Activated naive CD4-positive, alpha-beta T cell treated with anti-CD3 and anti-CD28 coated beads, Interleukin-2, amount 50 U/mL, for 24 hours (primary cell): ENCODE results near the gene NRDC.

ENCODE experiments used
- H3K27ac Mint-ChIP-seq: one replicate; pipeline ENCODE4 v1.8.0; 2021; ENCODE audit warnings: mild to moderate bottlenecking, mixed read lengths
- H3K27me3 Mint-ChIP-seq: one replicate; pipeline ENCODE4 v1.8.0; 2021; ENCODE audit warnings: mixed read lengths
- H3K36me3 Mint-ChIP-seq: one replicate; pipeline ENCODE4 v1.8.0; 2021; ENCODE audit warnings: mixed read lengths
- H3K4me1 Mint-ChIP-seq: one replicate; pipeline ENCODE4 v1.8.0; 2021; ENCODE audit warnings: mixed read lengths
- H3K4me3 Mint-ChIP-seq: one replicate; pipeline ENCODE4 v1.8.0; 2021; ENCODE audit warnings: mild to moderate bottlenecking, mixed read lengths
- H3K9me3 Mint-ChIP-seq: one replicate; pipeline ENCODE4 v1.8.0; 2021; ENCODE audit warnings: mixed read lengths

The NRDC gene

DNA sequence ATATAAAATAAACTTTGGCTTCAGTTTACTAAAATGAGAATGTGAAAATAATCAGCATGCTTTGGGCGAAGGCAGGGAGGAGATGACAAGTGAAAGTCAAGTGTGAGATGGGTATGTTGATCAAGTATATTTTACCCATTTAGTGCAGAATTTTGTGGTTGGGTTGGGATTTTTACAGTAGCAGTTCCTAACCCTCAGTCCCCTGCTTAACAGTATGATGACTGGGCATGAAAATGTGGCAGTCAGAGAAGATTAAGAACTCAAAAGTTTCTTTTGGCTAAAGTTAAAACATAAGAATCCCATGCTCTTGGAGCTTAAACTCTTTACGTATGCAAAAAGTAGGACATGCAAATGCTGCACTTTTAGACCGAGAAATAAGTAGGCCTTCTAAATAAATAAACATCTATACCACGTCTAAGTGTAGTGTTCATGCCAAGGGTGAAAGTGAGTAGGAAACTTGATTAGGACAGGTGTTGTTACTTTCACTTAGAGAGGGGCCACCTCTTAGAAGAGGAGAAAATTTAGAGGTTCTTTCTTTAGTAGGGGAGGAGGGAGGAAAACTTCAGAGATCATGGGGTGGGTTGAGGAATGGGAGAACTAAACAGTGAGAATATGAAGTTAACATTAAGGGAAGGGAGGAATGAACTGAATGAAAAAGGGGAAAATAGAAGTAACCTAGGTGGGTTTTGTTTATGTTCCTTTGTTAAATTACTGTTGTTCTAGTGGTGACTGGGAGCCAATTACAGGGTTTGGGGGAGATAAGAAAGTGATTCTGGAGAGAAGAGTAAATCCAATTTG is 133.8 kb downstream of the NRDC start:
- Mint-ChIP-seq H3K4me3 (no peak overlapping the region), H3K27ac (peak overlapping the region; percentile 31), H3K27me3 (no peaks in the 10 kb centered on the region), H3K4me1 (peaks cover 28% of the 10 kb centered on the region), H3K9me3 (no peaks in the 10 kb centered on the region), H3K36me3 (peaks cover 11% of the 10 kb centered on the region)

DNA sequence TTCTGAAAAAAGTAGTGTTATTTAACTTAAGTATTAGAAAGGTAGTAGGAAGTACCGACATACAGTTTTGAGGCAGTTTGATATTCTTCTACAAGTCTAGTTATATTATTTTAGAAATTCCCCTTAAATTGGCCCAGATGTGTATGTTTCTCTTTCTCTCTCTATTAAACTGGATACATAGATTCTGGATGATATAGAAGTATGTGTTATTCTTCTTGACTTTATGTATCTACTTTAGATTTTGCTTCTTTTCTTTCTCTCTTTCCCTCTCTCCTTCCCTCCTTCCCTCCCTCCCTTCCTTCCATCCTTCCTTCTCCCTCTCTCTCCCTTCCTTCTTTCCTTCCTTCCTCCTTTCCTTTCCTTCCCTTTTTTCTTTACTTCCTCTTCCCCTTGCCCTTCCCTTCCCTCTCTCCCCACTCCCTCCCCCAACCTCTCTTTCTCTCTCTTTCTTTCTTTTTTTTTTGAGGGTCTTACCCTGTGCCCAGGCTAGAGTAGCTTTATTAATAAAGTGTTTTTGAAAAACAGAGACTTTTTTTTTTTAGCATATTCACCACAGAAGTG is 137.3 kb downstream of the NRDC start:
- Mint-ChIP-seq H3K9me3 (no peaks in the 10 kb centered on the region), H3K4me1 (peaks cover 49% of the 10 kb centered on the region), H3K4me3 (no peak overlapping the region), H3K27me3 (no peaks in the 10 kb centered on the region), H3K27ac (no peak overlapping the region), H3K36me3 (peaks cover 6% of the 10 kb centered on the region)

DNA sequence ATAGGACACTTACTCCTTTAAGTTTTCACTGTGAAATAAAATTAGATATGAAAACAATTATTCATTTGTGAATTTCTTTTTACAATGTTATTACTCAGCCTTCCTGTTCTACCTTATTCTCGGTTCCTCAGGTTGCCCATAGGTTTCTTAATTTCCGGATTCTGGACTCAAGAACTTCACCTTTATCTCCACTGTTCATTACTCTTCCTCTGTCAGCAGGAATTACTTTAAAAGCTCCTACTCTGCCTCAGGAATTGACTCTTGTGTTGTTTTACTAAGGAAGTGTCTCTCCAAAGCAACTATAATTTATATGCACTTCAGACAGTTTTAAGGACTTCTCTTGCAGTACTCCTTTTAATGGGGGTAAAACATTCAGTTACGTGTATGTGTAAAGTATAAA is 137.9 kb downstream of the NRDC start:
- Mint-ChIP-seq H3K9me3 (no peaks in the 10 kb centered on the region), H3K36me3 (peaks cover 6% of the 10 kb centered on the region), H3K27me3 (no peaks in the 10 kb centered on the region), H3K4me3 (no peak overlapping the region), H3K27ac (no peak overlapping the region), H3K4me1 (peaks cover 54% of the 10 kb centered on the region)
